Fibroblast of lung (primary cell): ENCODE data around the gene CFAP53. TPM values are rescaled to one million over a fixed set of nuclear protein-coding genes. Genes with fewer than 3 reads are reported as not detected.

Experiments used
- DNase-seq, 2 donors: peaks; one replicate each; pipeline versions ENCODE4 v3.0.0 to v3.0.0-alpha.2; 2010; ENCODE audit warnings: low read depth in 2 of 2
- H2AFZ ChIP-seq: 2 replicates; pipeline ENCODE4 v1.5.1; 2012; ENCODE audit warnings: low read length, control low read depth, inconsistent platforms
- H3K27ac ChIP-seq: 2 replicates; pipeline ENCODE4 v1.5.1; 2011; ENCODE audit warnings: low read length, control low read depth; ENCODE audit not compliant: insufficient read depth
- H3K27me3 ChIP-seq: 2 replicates; pipeline ENCODE4 v1.5.1; 2011; ENCODE audit warnings: mild to moderate bottlenecking, low read length; ENCODE audit not compliant: control insufficient read depth, insufficient read depth
- H3K36me3 ChIP-seq: 2 replicates; pipeline ENCODE4 v1.5.1; 2011; ENCODE audit warnings: low read length; ENCODE audit not compliant: control insufficient read depth, insufficient read depth
- H3K4me1 ChIP-seq: 2 replicates; pipeline ENCODE4 v1.5.1; 2011; ENCODE audit warnings: low read length; ENCODE audit not compliant: control insufficient read depth, insufficient read depth; ENCODE audit errors: extremely low read depth
- H3K4me2 ChIP-seq: 2 replicates; pipeline ENCODE4 v1.5.1; 2011; ENCODE audit warnings: low read length, control low read depth; ENCODE audit not compliant: insufficient read depth; ENCODE audit errors: extremely low read depth
- H3K4me3 ChIP-seq, 4 experiments: fragments of 200-600 bp in 1 of 4; sonication (generic) in 1 of 4; replicated peaks in 1 of 4; 2 replicates each; pipeline ENCODE4 v1.5.1; 2011 to 2016; ENCODE audit warnings: low read length in 4 of 4, low read depth in 3 of 4, mild to moderate bottlenecking in 3 of 4, control low read depth in 2 of 4, inconsistent platforms in 1 of 4, mixed read lengths in 1 of 4; ENCODE audit not compliant: insufficient read depth in 1 of 4; ENCODE audit errors: control extremely low read depth in 1 of 4
- H3K79me2 ChIP-seq: 2 replicates; pipeline ENCODE4 v1.5.1; 2012; ENCODE audit warnings: mild to moderate bottlenecking, low read length, inconsistent platforms; ENCODE audit not compliant: control insufficient read depth, insufficient read depth
- H3K9ac ChIP-seq: 2 replicates; pipeline ENCODE4 v1.5.1; 2011; ENCODE audit warnings: mild to moderate bottlenecking, low read length, control low read depth; ENCODE audit not compliant: insufficient read depth
- H3K9me3 ChIP-seq: 2 replicates; pipeline ENCODE4 v1.5.1; 2012; ENCODE audit warnings: low read depth, low read length; ENCODE audit not compliant: control insufficient read depth, insufficient read depth
- H4K20me1 ChIP-seq: 2 replicates; pipeline ENCODE4 v1.5.1; 2011; ENCODE audit warnings: low read length; ENCODE audit not compliant: control insufficient read depth, insufficient read depth; ENCODE audit errors: extremely low read depth
- CTCF ChIP-seq, 2 donors: IDR thresholded peaks in 1 of 2; conservative IDR thresholded peaks in 1 of 2; 1 replicate in 1 of 2; 2 replicates in 1 of 2; pipeline ENCODE4 v1.5.1; 2011 to 2012; ENCODE audit warnings: low read length in 2 of 2, control low read depth in 1 of 2, inconsistent platforms in 1 of 2, low read depth in 1 of 2, mild to moderate bottlenecking in 1 of 2
- EZH2 ChIP-seq: IDR thresholded peaks from 2 replicates; pipeline ENCODE4 v1.5.1; 2012; ENCODE audit warnings: low read length, control low read depth, mild to moderate bottlenecking; ENCODE audit errors: missing control alignments
- polyA plus RNA-seq, 2 donors: library from polyadenylated mRNA; depleted of rRNA in 1 of 2; stranded (reverse) in 1 of 2; unstranded in 1 of 2; fragments of >200 nt; gene quantifications; 2 replicates each; pipeline ENCODE4 v1.2.1, GENCODE V29; 2011 to 2012; ENCODE audit warnings: missing spikeins in 1 of 2
- total RNA-seq: library from RNA; depleted of rRNA; stranded (reverse); fragments of >200 nt; gene quantifications from 2 replicates; pipeline ENCODE4 v1.2.1, GENCODE V29; 2014

The CFAP53 gene
- total and polyA plus RNA-seq, 2 donors (not counting 1 experiment from before 2014, with no cell fraction given): 0.11 to 0.99 TPM

GRCh38 chr18:50274941-50275340 lies 8.6 kb upstream of the CFAP53 start:
- H3K27me3 ChIP-seq: no peaks in the 10 kb centered on the region
- H3K9me3 ChIP-seq: no peaks in the 10 kb centered on the region
- no peak for TF ChIP-seq CTCF (conservative IDR thresholded peaks at IDR 0.05 in 1 of 2, IDR thresholded peaks at IDR 0.05 in 1 of 2; ENCODE audit: low read depth in 1 of 2, low read length in 2 of 2)
- no peak for TF ChIP-seq EZH2
- no peak for DNase-seq
- H4K20me1 ChIP-seq: no peaks in the 10 kb centered on the region
- H3K4me3 ChIP-seq: no peak overlapping the region
- peaks cover 1% of the 10 kb centered on the region for H3K4me1 ChIP-seq
- H3K4me2 ChIP-seq: no peak overlapping the region
- H3K36me3 ChIP-seq: peaks cover 41% of the 10 kb centered on the region
- no peak overlapping the region for H3K27ac ChIP-seq
- no peak overlapping the region for H2AFZ ChIP-seq
- peaks cover 17% of the 10 kb centered on the region for H3K79me2 ChIP-seq
- H3K9ac ChIP-seq: no peak overlapping the region

- peaks cover 41% of the 10 kb centered on the region for H3K36me3 ChIP-seq
- DNase-seq: no peak
These were observed 7.7 kb upstream of the CFAP53 start for GRCh38 chr18:50274044-50274442.

More at GRCh38 chr18:50274044-50274442, 7.7 kb upstream of the CFAP53 start:
- no peak overlapping the region for H3K4me3 ChIP-seq
- H3K27ac ChIP-seq: no peak overlapping the region
- H3K9me3 ChIP-seq: no peaks in the 10 kb centered on the region
- H4K20me1 ChIP-seq: no peaks in the 10 kb centered on the region
- no peak overlapping the region for H2AFZ ChIP-seq
- no peaks in the 10 kb centered on the region for H3K4me1 ChIP-seq
- H3K27me3 ChIP-seq: no peaks in the 10 kb centered on the region
- H3K9ac ChIP-seq: no peak overlapping the region
- no peak overlapping the region for H3K4me2 ChIP-seq
- TF ChIP-seq CTCF (conservative IDR thresholded peaks at IDR 0.05 in 1 of 2, IDR thresholded peaks at IDR 0.05 in 1 of 2; ENCODE audit: low read depth in 1 of 2, low read length in 2 of 2): no peak
- TF ChIP-seq EZH2: no peak
- peaks cover 8% of the 10 kb centered on the region for H3K79me2 ChIP-seq
